ENCODE results near the gene CORIN. TPM values are rescaled to one million over a fixed set of nuclear protein-coding genes. Genes with fewer than 3 reads are reported as not detected.

The CORIN gene
- total and polyA plus RNA-seq, 2 donors (not counting 1 experiment from before 2014, with no cell fraction given) = 0.25 TPM; not detected in 1

DNA sequence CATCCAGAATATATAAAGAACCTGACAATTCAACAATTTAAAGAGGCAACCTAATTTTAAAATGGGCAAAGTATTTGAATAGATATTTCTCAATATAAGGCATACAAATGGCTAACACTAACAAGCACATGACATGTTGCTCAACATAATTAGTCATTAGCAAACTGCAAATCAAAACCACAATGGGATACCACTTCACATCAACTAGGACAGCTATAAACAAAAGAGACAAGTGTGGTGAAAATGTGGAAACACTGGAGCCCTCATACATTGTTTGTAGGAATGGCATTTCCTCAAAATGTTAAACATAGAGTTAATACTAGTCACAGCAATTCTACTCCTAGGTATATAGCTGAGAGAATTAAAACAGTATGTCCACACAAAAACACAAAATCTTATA lies 96.7 kb downstream of the CORIN start:
- CTCF ChIA-PET = no interaction called here
- no peak overlapping the region for H3K27ac Mint-ChIP-seq
- POLR2A ChIA-PET = no interaction called here
- intact Hi-C loops (cut with micrococcal nuclease) = no loop called here
- H3K27ac ChIP-seq (ENCODE audit: low read length in 2 of 2) = no peak overlapping the region
- H3K4me2 ChIP-seq (replicated peaks; ENCODE audit: low read depth, low read length, poor library complexity, severe bottlenecking) = no peak overlapping the region
- H3K9ac ChIP-seq (ENCODE audit: low read length) = no peak overlapping the region
- DNase-seq (no peak), ATAC-seq (ENCODE audit: low read depth) (no peak)
- H3K79me2 ChIP-seq (ENCODE audit: control insufficient read depth, insufficient read depth, low read length) = no peaks in the 10 kb centered on the region
- TF ChIP-seq, protein P1, sequence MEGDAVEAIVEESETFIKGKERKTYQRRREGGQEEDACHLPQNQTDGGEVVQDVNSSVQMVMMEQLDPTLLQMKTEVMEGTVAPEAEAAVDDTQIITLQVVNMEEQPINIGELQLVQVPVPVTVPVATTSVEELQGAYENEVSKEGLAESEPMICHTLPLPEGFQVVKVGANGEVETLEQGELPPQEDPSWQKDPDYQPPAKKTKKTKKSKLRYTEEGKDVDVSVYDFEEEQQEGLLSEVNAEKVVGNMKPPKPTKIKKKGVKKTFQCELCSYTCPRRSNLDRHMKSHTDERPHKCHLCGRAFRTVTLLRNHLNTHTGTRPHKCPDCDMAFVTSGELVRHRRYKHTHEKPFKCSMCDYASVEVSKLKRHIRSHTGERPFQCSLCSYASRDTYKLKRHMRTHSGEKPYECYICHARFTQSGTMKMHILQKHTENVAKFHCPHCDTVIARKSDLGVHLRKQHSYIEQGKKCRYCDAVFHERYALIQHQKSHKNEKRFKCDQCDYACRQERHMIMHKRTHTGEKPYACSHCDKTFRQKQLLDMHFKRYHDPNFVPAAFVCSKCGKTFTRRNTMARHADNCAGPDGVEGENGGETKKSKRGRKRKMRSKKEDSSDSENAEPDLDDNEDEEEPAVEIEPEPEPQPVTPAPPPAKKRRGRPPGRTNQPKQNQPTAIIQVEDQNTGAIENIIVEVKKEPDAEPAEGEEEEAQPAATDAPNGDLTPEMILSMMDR (IDR thresholded peaks at IDR 0.05) = no peak
- TF ChIP-seq EZH2 (IDR thresholded peaks at IDR 0.05; ENCODE audit: borderline replicate concordance, insufficient read depth, low read depth, low read length, poor library complexity, severe bottlenecking) = no peak
- H3K4me1 Mint-ChIP-seq = no peaks in the 10 kb centered on the region
- no peaks in the 10 kb centered on the region for H3K4me1 ChIP-seq (ENCODE audit: control insufficient read depth in 2 of 2, insufficient read depth in 2 of 2, low read length in 2 of 2)
- no peaks in the 10 kb centered on the region for H3K36me3 ChIP-seq (replicated peaks in 1 of 2; ENCODE audit: control extremely low read depth in 1 of 2, control insufficient read depth in 1 of 2, extremely low read depth in 1 of 2, insufficient read depth in 2 of 2, low read length in 1 of 2)
- no peak overlapping the region for H2AFZ ChIP-seq (ENCODE audit: insufficient read depth, low read depth, low read length, poor library complexity, severe bottlenecking)
- H4K20me1 ChIP-seq (ENCODE audit: control insufficient read depth, insufficient read depth, low read length, poor library complexity, severe bottlenecking) = no peaks in the 10 kb centered on the region
- H3K4me3 ChIP-seq (ENCODE audit: control extremely low read depth in 1 of 5, extremely low read depth in 1 of 5, insufficient read depth in 1 of 5, low read depth in 2 of 5, low read length in 4 of 5) = no peak overlapping the region
- peaks cover 8% of the 10 kb centered on the region for H3K27me3 Mint-ChIP-seq
- H3K9me3 Mint-ChIP-seq (ENCODE audit: insufficient read depth) = peaks cover 8% of the 10 kb centered on the region
- no peak overlapping the region for H3K4me3 Mint-ChIP-seq
- peaks cover 0 to 3% (median 0%) of the 10 kb centered on the region in 3 donors for H3K9me3 ChIP-seq (ENCODE audit: control extremely low read depth in 1 of 3, control insufficient read depth in 2 of 3, insufficient read depth in 1 of 3, low read length in 2 of 3)
- H3K27me3 ChIP-seq (replicated peaks in 1 of 4; ENCODE audit: control extremely low read depth in 1 of 4, control insufficient read depth in 3 of 4, insufficient read depth in 4 of 4, low read length in 3 of 4) = no peaks in the 10 kb centered on the region

- Mint-ChIP-seq H3K4me1 (no peaks in the 10 kb centered on the region), H3K4me3 (no peak overlapping the region), H3K27me3 (peaks cover 12% of the 10 kb centered on the region), H3K27ac (no peak overlapping the region), H3K9me3 (ENCODE audit: insufficient read depth) (peaks cover 5% of the 10 kb centered on the region)
- Histone ChIP-seq H3K4me3 (ENCODE audit: control extremely low read depth in 1 of 5, extremely low read depth in 1 of 5, insufficient read depth in 1 of 5, low read depth in 2 of 5, low read length in 4 of 5) (no peak overlapping the region), H4K20me1 (ENCODE audit: control insufficient read depth, insufficient read depth, low read length, poor library complexity, severe bottlenecking) (no peaks in the 10 kb centered on the region), H3K9ac (ENCODE audit: low read length) (no peak overlapping the region), H3K27me3 (replicated peaks in 1 of 4; ENCODE audit: control extremely low read depth in 1 of 4, control insufficient read depth in 3 of 4, insufficient read depth in 4 of 4, low read length in 3 of 4) (no peaks in the 10 kb centered on the region), H2AFZ (ENCODE audit: insufficient read depth, low read depth, low read length, poor library complexity, severe bottlenecking) (no peak overlapping the region), H3K36me3 (replicated peaks in 1 of 2; ENCODE audit: control extremely low read depth in 1 of 2, control insufficient read depth in 1 of 2, extremely low read depth in 1 of 2, insufficient read depth in 2 of 2, low read length in 1 of 2) (no peaks in the 10 kb centered on the region), H3K79me2 (ENCODE audit: control insufficient read depth, insufficient read depth, low read length) (no peaks in the 10 kb centered on the region), H3K9me3 (ENCODE audit: control extremely low read depth in 1 of 3, control insufficient read depth in 2 of 3, insufficient read depth in 1 of 3, low read length in 2 of 3) (peaks cover 0 to 1% (median 0%) of the 10 kb centered on the region in 3 donors), H3K27ac (ENCODE audit: low read length in 2 of 2) (no peak overlapping the region), H3K4me1 (ENCODE audit: control insufficient read depth in 2 of 2, insufficient read depth in 2 of 2, low read length in 2 of 2) (no peaks in the 10 kb centered on the region), H3K4me2 (replicated peaks; ENCODE audit: low read depth, low read length, poor library complexity, severe bottlenecking) (no peak overlapping the region)
- ChIA-PET CTCF (no interaction called here), POLR2A (no interaction called here)
- DNase-seq (no peak), ATAC-seq (ENCODE audit: low read depth) (no peak)
- intact Hi-C loops (cut with micrococcal nuclease) = no loop called here
- no CpG with 5 or more reads among the region's 1 CpG for WGBS (ENCODE audit: insufficient coverage)
- TF ChIP-seq EZH2 (IDR thresholded peaks at IDR 0.05; ENCODE audit: borderline replicate concordance, insufficient read depth, low read depth, low read length, poor library complexity, severe bottlenecking) = no peak
- TF ChIP-seq, protein P1 (IDR thresholded peaks at IDR 0.05) = no peak
Measured at GRCh38 chr4:47737326-47737725, 100.5 kb downstream of the CORIN start.

All from B cell (primary cell).